Adrenal gland (tissue), 5 donors: Measurements from ENCODE around the gene PHLDA1.

Experiments used
- POLR2A ChIP-seq, 2 donors: fragments of 450-650 bp; IDR thresholded peaks; one replicate each; pipeline ENCODE4 v1.6.1; 2017; ENCODE audit warnings: antibody characterized with exemption in 2 of 2, mild to moderate bottlenecking in 2 of 2, moderate library complexity in 1 of 2
- TF ChIP-seq, protein P1 (sequence below), 6 experiments: fragments of 450-650 bp in 4 of 6; fragments of 200-600 bp in 2 of 6; sonication (generic) in 1 of 6; IDR thresholded peaks; 1 replicate in 5 of 6; 2 replicates in 1 of 6; pipeline versions ENCODE4 v1.5.1 to v1.8.0; 2016 to 2021; ENCODE audit warnings: antibody characterized with exemption in 6 of 6, mild to moderate bottlenecking in 2 of 6, moderate library complexity in 1 of 6
- donor health status: DM: no; HTN: no; CAD: no.

DNA sequence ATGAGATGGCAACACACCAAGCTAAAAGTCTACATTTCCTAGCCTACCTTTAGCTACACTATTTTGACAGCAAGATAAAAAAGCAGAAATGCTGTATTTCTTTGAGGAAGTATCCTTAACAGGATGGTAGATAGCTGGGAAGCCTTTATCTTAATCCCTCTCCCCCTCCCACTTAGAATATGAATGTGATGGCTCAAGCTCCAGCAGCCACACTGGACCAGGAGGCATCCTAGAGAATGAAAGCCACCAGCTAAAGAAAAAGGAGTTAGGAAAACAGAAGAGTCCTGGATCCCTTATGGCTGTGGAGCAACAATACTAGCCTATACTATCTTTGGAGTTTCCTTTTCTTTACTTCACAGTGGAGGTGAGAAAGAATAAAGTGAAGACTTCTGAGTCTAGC, 37.8 kb upstream of the PHLDA1 start:
- TF ChIP-seq, protein P1, sequence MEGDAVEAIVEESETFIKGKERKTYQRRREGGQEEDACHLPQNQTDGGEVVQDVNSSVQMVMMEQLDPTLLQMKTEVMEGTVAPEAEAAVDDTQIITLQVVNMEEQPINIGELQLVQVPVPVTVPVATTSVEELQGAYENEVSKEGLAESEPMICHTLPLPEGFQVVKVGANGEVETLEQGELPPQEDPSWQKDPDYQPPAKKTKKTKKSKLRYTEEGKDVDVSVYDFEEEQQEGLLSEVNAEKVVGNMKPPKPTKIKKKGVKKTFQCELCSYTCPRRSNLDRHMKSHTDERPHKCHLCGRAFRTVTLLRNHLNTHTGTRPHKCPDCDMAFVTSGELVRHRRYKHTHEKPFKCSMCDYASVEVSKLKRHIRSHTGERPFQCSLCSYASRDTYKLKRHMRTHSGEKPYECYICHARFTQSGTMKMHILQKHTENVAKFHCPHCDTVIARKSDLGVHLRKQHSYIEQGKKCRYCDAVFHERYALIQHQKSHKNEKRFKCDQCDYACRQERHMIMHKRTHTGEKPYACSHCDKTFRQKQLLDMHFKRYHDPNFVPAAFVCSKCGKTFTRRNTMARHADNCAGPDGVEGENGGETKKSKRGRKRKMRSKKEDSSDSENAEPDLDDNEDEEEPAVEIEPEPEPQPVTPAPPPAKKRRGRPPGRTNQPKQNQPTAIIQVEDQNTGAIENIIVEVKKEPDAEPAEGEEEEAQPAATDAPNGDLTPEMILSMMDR (IDR thresholded peaks at IDR 0.05) = no peak
- no peak for TF ChIP-seq POLR2A (IDR thresholded peaks at IDR 0.05)
